IMR-90 (cell line): ENCODE data around the gene NQO2. TPM values are rescaled to one million over a fixed set of nuclear protein-coding genes. Genes with fewer than 3 reads are reported as not detected.

Experiments
- ATAC-seq: fragments of 200-7000 bp; cut with Tn5 transposase; 2 replicates; pipeline ENCODE4 v1.9.1; 2020; ENCODE audit warnings: low read depth, mild to moderate bottlenecking, moderate library complexity
- BruUV-seq: library from RNA; stranded (reverse); fragments of 400-500 nt; replicated peaks from 2 replicates; lab custom pipeline; 2021; lab: Mats Ljungman, UMichigan
- CTCF ChIA-PET: fragments of 300-600 bp; formaldehyde crosslinking; extraction: SDS; loops from one replicate; lab custom pipeline; 2021; ENCODE audit warnings: antibody characterized with exemption; lab: Yijun Ruan, JAX
- POLR2A ChIA-PET: fragments of 300-600 bp; sonication (Branson Sonifier 250); formaldehyde crosslinking; loops from one replicate; lab custom pipeline; 2022; ENCODE audit warnings: antibody characterized with exemption; ENCODE audit not compliant: unreplicated experiment; lab: Charles Lee
- DNase-seq: peaks from one replicate; pipeline ENCODE4 v3.0.0; 2013
- H2AFZ ChIP-seq: replicated peaks from 2 replicates; pipeline ENCODE3; 2013; ENCODE audit warnings: low read length, mild to moderate bottlenecking; ENCODE audit not compliant: poor library complexity
- H2AK5ac ChIP-seq: 2 replicates; pipeline ENCODE4 v1.6.1; 2013; ENCODE audit warnings: low read depth, low read length, inconsistent platforms
- H2AK9ac ChIP-seq: replicated peaks from 2 replicates; pipeline ENCODE3; 2013; ENCODE audit warnings: mild to moderate bottlenecking, low read depth, low read length, moderate library complexity; ENCODE audit not compliant: poor library complexity
- H2BK120ac ChIP-seq: 2 replicates; pipeline ENCODE4 v1.6.1; 2013; ENCODE audit warnings: low read depth, low read length, inconsistent platforms
- H2BK15ac ChIP-seq: 3 replicates; pipeline ENCODE4 v1.6.1; 2013; ENCODE audit warnings: low read depth, low read length, inconsistent platforms
- H2BK20ac ChIP-seq: 2 replicates; pipeline ENCODE4 v1.6.1; 2013; ENCODE audit warnings: low read depth, mild to moderate bottlenecking, inconsistent platforms, low read length, moderate library complexity
- H2BK5ac ChIP-seq: 2 replicates; pipeline ENCODE4 v1.6.1; 2013; ENCODE audit warnings: mild to moderate bottlenecking, low read depth, low read length, inconsistent platforms; ENCODE audit not compliant: poor library complexity, severe bottlenecking
- H3K14ac ChIP-seq: replicated peaks from 2 replicates; pipeline ENCODE4 v1.6.1; 2013; ENCODE audit warnings: low read depth, low read length, inconsistent platforms
- H3K18ac ChIP-seq: 2 replicates; pipeline ENCODE4 v1.6.1; 2013; ENCODE audit warnings: low read depth, low read length, control low read depth
- H3K23ac ChIP-seq: 2 replicates; pipeline ENCODE4 v1.6.1; 2013; ENCODE audit warnings: low read depth, low read length, inconsistent platforms
- H3K27ac ChIP-seq: 2 replicates; pipeline ENCODE4 v1.5.1; 2013; ENCODE audit warnings: mild to moderate bottlenecking, control low read depth, low read length; ENCODE audit not compliant: insufficient read depth
- H3K27me3 ChIP-seq: 2 replicates; pipeline ENCODE4 v1.6.1; 2013; ENCODE audit warnings: low read length; ENCODE audit not compliant: control insufficient read depth, insufficient read depth
- H3K36me3 ChIP-seq: 2 replicates; pipeline ENCODE4 v1.6.1; 2013; ENCODE audit warnings: low read length, mixed read lengths; ENCODE audit not compliant: control insufficient read depth, insufficient read depth
- H3K4ac ChIP-seq: 2 replicates; pipeline ENCODE4 v1.6.1; 2013; ENCODE audit warnings: low read depth, low read length, inconsistent platforms
- H3K4me1 ChIP-seq: 2 replicates; pipeline ENCODE4 v1.6.1; 2013; ENCODE audit warnings: low read length, mixed read lengths; ENCODE audit not compliant: control insufficient read depth, insufficient read depth
- H3K4me2 ChIP-seq: 2 replicates; pipeline ENCODE4 v1.6.1; 2013; ENCODE audit warnings: low read depth, mild to moderate bottlenecking, control low read depth, low read length, moderate library complexity
- H3K4me3 ChIP-seq: 2 replicates; pipeline ENCODE4 v1.5.1; 2013; ENCODE audit warnings: low read depth, mild to moderate bottlenecking, control low read depth, low read length, moderate library complexity; ENCODE audit not compliant: insufficient read depth
- H3K56ac ChIP-seq: 2 replicates; pipeline ENCODE4 v1.6.1; 2013; ENCODE audit warnings: low read length, inconsistent platforms; ENCODE audit not compliant: insufficient read depth; ENCODE audit errors: extremely low read depth
- H3K79me1 ChIP-seq, 2 experiments: 2 replicates each; pipeline ENCODE4 v1.6.1; 2013; ENCODE audit warnings: low read length in 2 of 2, inconsistent platforms in 1 of 2, low read depth in 1 of 2
- H3K9ac ChIP-seq: 2 replicates; pipeline ENCODE4 v1.6.1; 2013; ENCODE audit warnings: low read depth, low read length, control low read depth
- H3K9me1 ChIP-seq: 2 replicates; pipeline ENCODE4 v1.6.1; 2013; ENCODE audit warnings: low read length, inconsistent platforms; ENCODE audit not compliant: insufficient read depth
- H3K9me3 ChIP-seq: 2 replicates; pipeline ENCODE4 v1.6.1; 2013; ENCODE audit warnings: low read length; ENCODE audit not compliant: control insufficient read depth, insufficient read depth
- H4K20me1 ChIP-seq: 2 replicates; pipeline ENCODE4 v1.6.1; 2013; ENCODE audit warnings: low read length, inconsistent platforms; ENCODE audit not compliant: insufficient read depth
- H4K5ac ChIP-seq: 2 replicates; pipeline ENCODE4 v1.6.1; 2013; ENCODE audit warnings: mild to moderate bottlenecking, low read depth, low read length, control low read depth
- H4K8ac ChIP-seq, 2 experiments: 2 replicates each; pipeline ENCODE4 v1.6.1; 2013; ENCODE audit warnings: low read depth in 2 of 2, low read length in 2 of 2, control low read depth in 1 of 2, inconsistent platforms in 1 of 2
- H4K91ac ChIP-seq: 2 replicates; pipeline ENCODE4 v1.6.1; 2013; ENCODE audit warnings: low read depth, low read length, inconsistent platforms; ENCODE audit not compliant: insufficient read depth
- BHLHE40 ChIP-seq: fragments of 150-350 bp; IDR thresholded peaks from 2 replicates; pipeline ENCODE4 v1.6.1; 2016; ENCODE audit warnings: mild to moderate bottlenecking, low read depth, low read length
- CTCF ChIP-seq: conservative IDR thresholded peaks from 2 replicates; pipeline ENCODE4 v1.5.1; 2012; ENCODE audit warnings: mild to moderate bottlenecking, low read depth, low read length, improper control_type of control experiment
- ELK1 ChIP-seq: fragments of 150-350 bp; IDR thresholded peaks from 2 replicates; pipeline ENCODE4 v1.6.1; 2016; ENCODE audit warnings: low read depth, mild to moderate bottlenecking, low read length, moderate library complexity, borderline replicate concordance
- MAZ ChIP-seq: IDR thresholded peaks from 2 replicates; pipeline ENCODE4 v1.6.1; 2012; ENCODE audit warnings: low read depth, mild to moderate bottlenecking, low read length, improper control_type of control experiment, moderate library complexity, borderline replicate concordance
- NFE2L2 ChIP-seq: fragments of 150-350 bp; IDR thresholded peaks from 2 replicates; pipeline ENCODE4 v1.6.1; 2016; ENCODE audit warnings: low read depth, mild to moderate bottlenecking, low read length
- RAD21 ChIP-seq: IDR thresholded peaks from 2 replicates; pipeline ENCODE4 v1.6.1; 2012; ENCODE audit warnings: low read length, improper control_type of control experiment
- RFX5 ChIP-seq: IDR thresholded peaks from 2 replicates; pipeline ENCODE4 v1.8.0; 2012; ENCODE audit warnings: low read depth, mild to moderate bottlenecking, low read length, moderate library complexity
- SMC3 ChIP-seq: fragments of 150-350 bp; IDR thresholded peaks from 2 replicates; pipeline ENCODE4 v1.6.1; 2016; ENCODE audit warnings: low read depth, mild to moderate bottlenecking, antibody characterized with exemption, low read length, moderate library complexity
- USF2 ChIP-seq: fragments of 150-350 bp; IDR thresholded peaks from 2 replicates; pipeline ENCODE4 v1.6.1; 2017; ENCODE audit warnings: mild to moderate bottlenecking, antibody characterized with exemption, low read length, low read depth
- WGBS, 2 experiments: methylation state at CpG; one replicate each; pipeline versions ENCODE4 v1.1.5 to v1.1.7; 2013; ENCODE audit warnings: missing lambda C conversion rate in 2 of 2; ENCODE audit not compliant: insufficient read length in 1 of 2; ENCODE audit errors: extremely low coverage in 2 of 2; 5-methylcytosine and 5-hydroxymethylcytosine counted together
- dilution Hi-C: fragments of 300-500 bp; cut with HindIII; formaldehyde crosslinking; loops from one replicate; pipeline ENCODE4 v1.14.3; 2018; ENCODE audit warnings: low sequenced_read_pairs; ENCODE audit not compliant: unreplicated experiment
- in situ Hi-C: fragments of 300-500 bp; cut with MboI; formaldehyde crosslinking; loops from 3 replicates; pipeline ENCODE4 v1.14.3; 2019; ENCODE audit warnings: low sequenced_read_pairs, inconsistent platforms, mixed read lengths
- intact Hi-C: fragments of 100-400 bp; cut with micrococcal nuclease; formaldehyde crosslinking; loops from 2 replicates; pipeline ENCODE4 v1.10.0; 2022
- polyA plus RNA-seq, 3 experiments: library from polyadenylated mRNA; depleted of rRNA; stranded (reverse); fragments of >200 nt; gene quantifications; 2 replicates each; pipeline ENCODE4 v1.2.3, GENCODE V29; 2012; ENCODE audit warnings: low replicate concordance in 1 of 3
- total RNA-seq: library from RNA; depleted of rRNA; stranded (reverse); fragments of >200 nt; gene quantifications from 2 replicates; pipeline ENCODE4 v1.2.3, GENCODE V29; 2012

Gene NQO2
- total and polyA plus RNA-seq, 2 of the 4 experiments (the other 2 are of a cell fraction): 42.5 to 72.1 TPM

GRCh38 chr6:2976060-2976459 is 23.6 kb upstream of the NQO2 start:
- TF ChIP-seq CTCF: no peak
- no peak for TF ChIP-seq ELK1
- TF ChIP-seq NFE2L2: no peak
- TF ChIP-seq BHLHE40: no peak
- TF ChIP-seq USF2: no peak
- no peak for TF ChIP-seq SMC3
- TF ChIP-seq RFX5: no peak
- TF ChIP-seq RAD21: no peak
- no peak for TF ChIP-seq MAZ
- H3K14ac ChIP-seq: 0 out of 2 replicates have a peak overlapping the region, but pooled peaks have one; percentile 18
- H2BK5ac ChIP-seq: peak overlapping the region; percentile 83
- peak overlapping the region; percentile 92; the same call in 1 of the 2 replicates for H3K27ac ChIP-seq
- H3K9ac ChIP-seq: no peak overlapping the region
- H2AFZ ChIP-seq: peak overlapping the region; percentile 51
- intact Hi-C loops: no loop called here
- ChIA-PET CTCF (interaction anchor here (1.3 to 2.9 kb wide), 2 partner anchors 13 to 24 kb away, joined by 4 to 9 read pairs; no protein-coding TSS in a partner anchor), POLR2A (no interaction called here)
- in situ Hi-C loops: no loop called here
- H3K79me1 ChIP-seq: peaks cover 0 to 20% of the 10 kb centered on the region in 2 experiments; a peak in 2 of 4 replicates
- H4K91ac ChIP-seq: peak overlapping the region; percentile 50; the same call in 1 of the 2 replicates
- BruUV-seq: no TSS peak
- no CpG with 5 or more reads among the region's 5 CpGs for WGBS, 2 experiments
- H3K4me1 ChIP-seq: peaks cover 14% of the 10 kb centered on the region
- H3K18ac ChIP-seq: peak overlapping the region; percentile 22; the same call in 1 of the 2 replicates
- DNase-seq: no peak
- peak overlapping the region; percentile 50 for H3K23ac ChIP-seq
- no peak for ATAC-seq
- peak overlapping the region; percentile 95 for H2BK20ac ChIP-seq
- H3K9me3 ChIP-seq: no peaks in the 10 kb centered on the region
- no peak overlapping the region for H3K4me2 ChIP-seq
- no peak overlapping the region for H2AK9ac ChIP-seq
- H4K5ac ChIP-seq: no peak overlapping the region
- no peaks in the 10 kb centered on the region for H3K27me3 ChIP-seq
- H4K20me1 ChIP-seq: no peaks in the 10 kb centered on the region
- peak overlapping the region; percentile 17 to 71; a peak in 2 of 4 replicates for H4K8ac ChIP-seq
- H3K9me1 ChIP-seq: peaks cover 5% of the 10 kb centered on the region
- no peak overlapping the region for H3K4me3 ChIP-seq
- dilution Hi-C loops: no loop called here
- 0 out of 2 replicates have a peak overlapping the region, but pooled peaks have one; percentile 84 for H3K56ac ChIP-seq
- H3K4ac ChIP-seq: peak overlapping the region; percentile 87
- peak overlapping the region; percentile 70; the same call in 1 of the 2 replicates for H2AK5ac ChIP-seq
- peak overlapping the region; percentile 95 for H2BK120ac ChIP-seq
- peak overlapping the region; percentile 99 for H2BK15ac ChIP-seq
- H3K36me3 ChIP-seq: no peaks in the 10 kb centered on the region
